IPS DF 4.7 (cell line): ENCODE results near the gene ADRA1B.
"Not testable (repeated sequence)": the region's sequence is repeated elsewhere in the genome, so short reads cannot be mapped to it uniquely, and the experiment has no call there.

Experiments
- DNase-seq: peaks from one replicate; pipeline ENCODE4 v3.0.0-alpha.2; 2013; ENCODE audit warnings: low spot score; ENCODE audit errors: extremely low read depth

The ADRA1B gene

DNA sequence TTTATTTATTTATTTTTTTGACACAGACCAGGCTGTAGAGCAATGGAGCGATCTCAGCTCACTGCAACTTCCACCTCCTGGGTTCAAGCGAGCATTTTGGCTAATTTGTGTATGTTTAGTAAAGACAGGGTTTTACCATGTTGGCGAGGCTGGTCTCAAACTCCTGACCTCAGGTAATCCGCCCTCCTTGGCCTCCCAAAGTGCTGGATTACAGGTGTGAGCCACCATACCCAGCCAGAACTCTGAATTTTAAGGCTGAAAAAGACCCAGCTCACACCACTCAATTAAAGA, 49.5 kb downstream of the ADRA1B start:
- not testable (repeated sequence) for DNase-seq

GRCh38 chr5:159969966-159970365, 53.7 kb downstream of the ADRA1B start:
- no peak for DNase-seq

- DNase-seq = no peak
Observed at GRCh38 chr5:159971038-159971437, 54.8 kb downstream of the ADRA1B start.

GRCh38 chr5:159971514-159971913, 55.2 kb downstream of the ADRA1B start:
- DNase-seq = no peak

DNA sequence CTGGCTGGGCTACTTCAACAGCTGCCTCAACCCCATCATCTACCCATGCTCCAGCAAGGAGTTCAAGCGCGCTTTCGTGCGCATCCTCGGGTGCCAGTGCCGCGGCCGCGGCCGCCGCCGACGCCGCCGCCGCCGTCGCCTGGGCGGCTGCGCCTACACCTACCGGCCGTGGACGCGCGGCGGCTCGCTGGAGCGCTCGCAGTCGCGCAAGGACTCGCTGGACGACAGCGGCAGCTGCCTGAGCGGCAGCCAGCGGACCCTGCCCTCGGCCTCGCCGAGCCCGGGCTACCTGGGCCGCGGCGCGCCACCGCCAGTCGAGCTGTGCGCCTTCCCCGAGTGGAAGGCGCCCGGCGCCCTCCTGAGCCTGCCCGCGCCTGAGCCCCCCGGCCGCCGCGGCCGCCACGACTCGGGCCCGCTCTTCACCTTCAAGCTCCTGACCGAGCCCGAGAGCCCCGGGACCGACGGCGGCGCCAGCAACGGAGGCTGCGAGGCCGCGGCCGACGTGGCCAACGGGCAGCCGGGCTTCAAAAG, 55.7 kb downstream of the ADRA1B start:
- DNase-seq = no peak

GRCh38 chr5:159972538-159973362, 56.5 kb downstream of the ADRA1B start:
- DNase-seq = no peak

- DNase-seq = no peak
Observed at GRCh38 chr5:159975462-159976019, 59.3 kb downstream of the ADRA1B start.

GRCh38 chr5:159976921-159977320, 60.6 kb downstream of the ADRA1B start:
- DNase-seq = no peak

- DNase-seq = no peak
Observed at GRCh38 chr5:159978358-159978757, 62.1 kb downstream of the ADRA1B start.

- no peak for DNase-seq
Observed at GRCh38 chr5:159982421-159983173, 66.3 kb downstream of the ADRA1B start.

DNA sequence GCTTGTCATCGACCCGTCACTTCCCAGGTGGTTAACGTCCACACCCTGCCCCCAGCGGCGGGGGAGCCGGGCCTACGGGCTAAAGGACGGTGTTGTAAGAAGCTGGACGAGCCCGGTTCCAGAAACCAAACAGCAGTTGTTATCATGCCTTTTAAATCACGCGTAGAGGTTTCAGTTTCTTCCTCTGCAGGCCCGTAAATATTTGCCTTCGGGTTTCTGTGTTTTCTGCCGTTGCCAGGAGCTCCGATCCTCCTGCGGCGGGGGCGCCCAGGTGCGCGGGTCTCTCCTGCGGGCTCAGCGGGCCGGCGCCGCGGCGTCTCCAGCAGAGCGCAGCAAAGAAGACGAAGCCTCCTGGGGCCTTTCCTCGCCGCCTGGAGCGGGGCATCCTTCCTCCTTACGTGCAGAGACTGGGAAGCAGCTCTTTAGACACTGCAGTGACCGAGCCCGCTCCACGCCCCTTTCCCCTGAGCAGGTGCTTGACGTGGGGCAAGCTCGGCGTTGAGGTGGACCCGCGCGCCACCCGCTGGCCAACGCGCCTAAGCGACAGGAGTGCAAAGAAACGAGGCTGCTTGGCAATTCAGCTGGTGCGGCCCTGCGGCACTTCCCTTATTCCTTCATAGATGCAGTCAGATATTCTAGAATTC, 70.9 kb downstream of the ADRA1B start:
- peak; percentile 51 for DNase-seq

DNA sequence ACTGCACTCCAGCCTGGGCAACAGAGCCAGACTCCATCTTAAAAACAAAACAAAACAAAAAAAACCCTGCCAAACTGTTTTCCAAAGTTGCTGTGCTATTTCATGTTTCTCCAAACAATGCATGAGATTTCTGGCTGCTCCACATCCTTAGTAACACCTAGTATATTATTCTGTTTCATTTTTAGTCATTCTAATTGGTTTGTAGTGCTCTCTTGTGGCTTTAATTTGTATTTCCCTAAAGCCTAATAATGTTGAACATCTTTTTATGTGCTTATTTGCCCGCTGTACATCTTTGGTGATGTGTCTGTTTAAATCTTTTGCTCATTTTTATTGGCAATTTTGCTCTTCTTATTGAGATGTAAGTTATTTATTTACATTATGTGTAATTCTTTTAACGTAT, 74.2 kb downstream of the ADRA1B start:
- no peak for DNase-seq

- DNase-seq = no peak
Observed at GRCh38 chr5:159992566-159992965, 76.3 kb downstream of the ADRA1B start.

- DNase-seq = no peak
Observed at GRCh38 chr5:159993194-159993593, 76.9 kb downstream of the ADRA1B start.

DNA sequence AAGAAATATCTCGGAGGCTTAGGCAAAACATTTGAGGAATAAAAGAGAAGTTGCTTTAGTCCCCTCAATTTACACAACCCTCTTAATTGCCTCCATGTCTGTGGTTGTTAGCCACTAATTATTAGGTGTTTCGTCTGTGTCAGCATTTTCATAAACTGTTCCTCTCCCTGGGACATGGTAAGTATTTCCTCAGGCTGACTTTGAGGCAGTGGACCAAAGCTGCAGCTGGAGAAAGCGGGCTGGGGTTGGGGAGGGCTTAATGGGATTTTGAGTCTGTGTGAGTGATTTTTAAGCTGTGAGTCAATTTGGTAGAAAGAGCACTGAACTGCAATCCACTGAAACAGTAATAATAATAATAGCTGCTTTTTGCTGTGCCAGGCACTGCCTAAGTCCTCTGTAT, 79.6 kb downstream of the ADRA1B start:
- DNase-seq = no peak

DNA sequence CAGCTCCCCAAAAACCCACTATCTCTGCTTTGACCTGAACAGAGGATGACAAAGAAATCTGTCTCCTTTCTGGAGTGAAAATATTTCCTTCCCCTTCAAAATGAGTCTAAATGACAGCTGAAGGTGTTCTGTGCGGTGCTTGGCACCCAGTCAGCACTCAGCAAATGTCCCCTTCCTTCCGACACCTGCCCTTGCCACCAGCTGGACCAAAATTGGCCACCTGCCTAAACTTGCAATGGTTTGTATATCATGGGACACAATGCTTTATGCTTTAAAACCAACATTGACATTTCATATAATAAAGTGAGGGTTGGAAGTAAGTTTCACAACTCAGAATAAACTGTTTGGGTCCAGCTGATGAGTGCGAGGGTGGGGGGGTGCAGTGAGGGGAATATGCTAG, 85.2 kb downstream of the ADRA1B start:
- no peak for DNase-seq

GRCh38 chr5:160007514-160007913, 91.2 kb downstream of the ADRA1B start:
- no peak for DNase-seq

DNA sequence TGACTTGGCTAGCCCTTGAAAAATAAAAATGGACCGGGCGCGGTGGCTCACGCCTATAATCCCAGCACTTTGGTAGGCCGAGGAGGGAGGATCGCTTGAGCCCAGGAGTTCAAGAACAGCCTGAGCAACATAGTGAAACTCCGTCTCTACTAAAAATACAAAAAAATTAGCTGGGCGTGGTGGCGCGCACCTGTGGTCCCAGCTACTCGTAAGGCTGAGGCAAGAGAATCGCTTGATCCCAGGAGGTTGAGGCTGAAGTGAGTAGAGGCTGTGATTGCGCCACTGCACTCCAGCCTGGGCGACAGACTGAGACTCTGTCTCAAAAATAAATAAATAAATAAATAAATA, 92.2 kb downstream of the ADRA1B start:
- DNase-seq = not testable (repeated sequence)

GRCh38 chr5:160008877-160009590, 92.8 kb downstream of the ADRA1B start, which contains the start of gene TTC1:
Gene TTC1 (plus strand): TSS chr5:160009139. CDS start chr5:160010529, 1,390 bp downstream.
- peak; percentile 100 for DNase-seq

- DNase-seq = no peak
Observed at GRCh38 chr5:160009591-160009989, 93.3 kb downstream of the ADRA1B start.

GRCh38 chr5:160011471-160011870, 95.2 kb downstream of the ADRA1B start:
- DNase-seq = no peak
